Stomach (tissue), 4 donors: ENCODE data around the gene SHCBP1L.

Experiments used
- CTCF ChIP-seq, 7 experiments: fragments of 450-650 bp in 4 of 7; fragments of 200-600 bp in 3 of 7; sonication (generic) in 3 of 7; IDR thresholded peaks; one replicate each; pipeline ENCODE4 v1.5.1; 2016 to 2019; ENCODE audit warnings: antibody characterized with exemption in 7 of 7, control low read depth in 2 of 7, mild to moderate bottlenecking in 1 of 7
- POLR2A ChIP-seq, 4 donors: fragments of 450-650 bp; IDR thresholded peaks; one replicate each; pipeline ENCODE4 v1.6.1; 2016; ENCODE audit warnings: antibody characterized with exemption in 4 of 4, control low read depth in 2 of 4, mild to moderate bottlenecking in 1 of 4, moderate library complexity in 1 of 4
- POLR2AphosphoS5 ChIP-seq, 3 donors: sonication (generic); formaldehyde crosslinking; IDR thresholded peaks; one replicate each; pipeline ENCODE4 v1.6.1; 2016; ENCODE audit warnings: antibody characterized with exemption in 3 of 3

- TF ChIP-seq CTCF (IDR thresholded peaks at IDR 0.05), result no peak
- TF ChIP-seq POLR2A (IDR thresholded peaks at IDR 0.05), result no peak
- TF ChIP-seq POLR2AphosphoS5 (IDR thresholded peaks at IDR 0.05), result no peak
These were observed 22.0 kb downstream of the SHCBP1L start for GRCh38 chr1:182930985-182931384.
